ENCODE results near the gene TTC39B.

Gene TTC39B

DNA sequence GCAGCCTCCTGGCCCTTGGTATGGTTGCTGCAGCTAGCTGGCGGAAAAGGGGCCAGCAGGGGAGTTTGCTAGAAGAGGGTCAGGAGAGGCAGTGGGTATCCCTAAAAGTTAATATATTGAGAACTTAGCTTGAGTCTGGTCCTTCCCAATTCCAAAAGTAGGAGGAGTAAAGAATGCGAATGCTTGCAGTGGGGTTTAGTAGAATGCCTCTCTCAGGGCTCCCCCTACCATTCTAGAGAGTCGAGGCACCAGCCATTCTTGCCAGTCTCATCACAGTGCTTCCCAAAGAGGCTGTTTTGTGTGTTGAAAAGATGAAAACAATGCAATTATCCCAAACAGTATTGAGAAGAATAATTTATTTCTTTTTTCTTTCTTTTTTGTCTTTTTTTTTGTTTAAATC lies 26.4 kb downstream of the TTC39B start:
- H3K4me3 ChIP-seq = no peak overlapping the region
- no peak overlapping the region for H3K9ac ChIP-seq (ENCODE audit: insufficient read length)
- no peak overlapping the region for H3K27ac ChIP-seq
- DNase-seq (ENCODE audit: low read depth, low spot score) = no peak
- H3K9me3 ChIP-seq (ENCODE audit: low read depth, low read length) = no peaks in the 10 kb centered on the region
- H3K36me3 ChIP-seq (ENCODE audit: insufficient read depth, low read length) = no peaks in the 10 kb centered on the region
- TF ChIP-seq POLR2AphosphoS5 (IDR thresholded peaks at IDR 0.05; ENCODE audit: borderline replicate concordance, low read depth, low read length) (no peak), FOXP2 (optimal IDR thresholded peaks at IDR 0.05; ENCODE audit: control extremely low read depth, extremely low read length, insufficient read depth) (no peak), EZH2 (IDR thresholded peaks at IDR 0.05) (no peak)

DNA sequence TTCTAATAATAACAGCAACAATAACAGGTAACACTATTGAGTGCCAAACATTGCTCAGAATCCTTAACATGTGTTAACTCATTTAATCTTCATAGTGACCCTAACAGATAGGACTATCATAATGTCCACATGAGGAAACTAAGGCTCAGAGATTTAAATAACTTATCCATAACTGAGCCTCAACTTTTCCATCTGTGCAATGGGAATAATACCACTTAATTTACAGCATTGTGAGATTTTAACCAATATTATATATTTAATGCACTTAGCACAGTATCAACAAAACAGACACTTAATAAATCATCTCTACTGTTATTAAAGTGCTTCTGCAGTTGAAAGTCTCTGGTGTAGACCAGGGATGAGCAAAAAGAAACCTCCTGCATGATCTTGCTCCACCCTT lies 28.2 kb downstream of the TTC39B start:
- no peak overlapping the region for H3K9ac ChIP-seq (ENCODE audit: insufficient read length)
- H3K9me3 ChIP-seq (ENCODE audit: low read depth, low read length) = no peaks in the 10 kb centered on the region
- no peak for DNase-seq (ENCODE audit: low read depth, low spot score)
- H3K27ac ChIP-seq = no peak overlapping the region
- no peak overlapping the region for H3K4me3 ChIP-seq
- TF ChIP-seq EZH2 (IDR thresholded peaks at IDR 0.05) (no peak), POLR2AphosphoS5 (IDR thresholded peaks at IDR 0.05; ENCODE audit: borderline replicate concordance, low read depth, low read length) (no peak), FOXP2 (optimal IDR thresholded peaks at IDR 0.05; ENCODE audit: control extremely low read depth, extremely low read length, insufficient read depth) (no peak)
- H3K36me3 ChIP-seq (ENCODE audit: insufficient read depth, low read length) = no peaks in the 10 kb centered on the region

DNA sequence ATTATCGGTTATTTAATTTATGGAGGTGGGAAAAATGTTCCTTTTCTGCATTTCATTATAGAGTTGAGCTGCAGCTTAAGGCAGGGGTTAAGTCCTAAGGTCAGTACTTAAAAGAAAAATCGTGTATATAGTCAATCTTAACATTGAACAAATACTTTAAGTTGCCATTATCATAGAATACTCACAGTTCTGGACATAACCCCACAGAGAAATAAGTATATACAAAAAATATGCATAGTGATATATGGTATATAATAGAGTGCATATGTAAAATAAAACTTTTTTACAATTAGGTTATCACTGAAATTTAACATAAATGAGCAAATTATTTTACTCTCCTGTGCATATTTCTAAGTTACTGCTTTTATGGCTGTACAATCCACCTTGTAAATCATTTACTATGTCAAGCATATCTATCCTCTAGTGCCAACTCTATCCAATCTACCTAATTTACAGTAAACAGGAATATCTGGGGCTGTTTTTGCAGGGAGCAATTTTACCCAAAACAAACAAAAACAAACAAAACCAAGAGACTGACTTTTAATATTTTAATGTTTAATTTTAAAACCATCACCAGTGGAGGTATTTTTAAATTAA lies 28.8 kb downstream of the TTC39B start:
- H3K4me3 ChIP-seq = no peak overlapping the region
- H3K9ac ChIP-seq (ENCODE audit: insufficient read length) = no peak overlapping the region
- TF ChIP-seq EZH2 (IDR thresholded peaks at IDR 0.05) (no peak), POLR2AphosphoS5 (IDR thresholded peaks at IDR 0.05; ENCODE audit: borderline replicate concordance, low read depth, low read length) (no peak), FOXP2 (optimal IDR thresholded peaks at IDR 0.05; ENCODE audit: control extremely low read depth, extremely low read length, insufficient read depth) (no peak)
- no peaks in the 10 kb centered on the region for H3K9me3 ChIP-seq (ENCODE audit: low read depth, low read length)
- H3K36me3 ChIP-seq (ENCODE audit: insufficient read depth, low read length) = no peaks in the 10 kb centered on the region
- H3K27ac ChIP-seq = no peak overlapping the region
- no peak for DNase-seq (ENCODE audit: low read depth, low spot score)

DNA sequence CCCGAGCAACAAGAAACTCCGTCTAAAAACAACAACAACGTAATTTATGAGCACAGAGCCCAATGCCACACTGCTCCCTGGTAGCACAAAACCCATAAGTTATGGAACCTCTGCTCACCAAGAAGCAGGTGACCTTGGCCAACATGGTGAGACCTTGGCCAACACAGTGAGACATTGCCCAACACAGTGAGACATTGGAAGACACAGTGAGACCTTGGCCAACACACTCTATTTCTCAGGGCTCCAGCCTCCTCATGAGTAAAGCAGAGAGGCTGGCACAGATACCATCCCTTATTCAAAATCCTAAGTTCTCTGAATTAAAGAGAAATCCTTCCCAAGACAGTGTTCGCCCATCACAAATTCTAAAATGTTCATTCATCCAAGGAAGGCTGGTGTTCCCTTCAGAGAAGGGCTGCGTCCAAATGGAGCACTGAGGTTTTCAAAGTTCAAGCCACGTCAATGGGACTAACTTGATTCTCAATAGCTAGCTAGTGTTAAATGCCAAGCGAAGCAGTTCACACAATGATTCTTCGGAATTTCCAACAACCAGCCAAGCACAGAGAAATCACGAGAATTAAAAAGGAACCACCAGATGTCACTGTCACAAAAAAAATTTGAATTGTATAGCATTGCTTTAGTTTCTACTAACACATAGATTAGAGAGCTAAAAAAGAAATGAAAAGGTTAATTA lies 29.5 kb downstream of the TTC39B start:
- TF ChIP-seq POLR2AphosphoS5 (IDR thresholded peaks at IDR 0.05; ENCODE audit: borderline replicate concordance, low read depth, low read length) (no peak), EZH2 (IDR thresholded peaks at IDR 0.05) (no peak), FOXP2 (optimal IDR thresholded peaks at IDR 0.05; ENCODE audit: control extremely low read depth, extremely low read length, insufficient read depth) (no peak)
- Histone ChIP-seq H3K9me3 (ENCODE audit: low read depth, low read length) (no peaks in the 10 kb centered on the region), H3K27ac (no peak overlapping the region), H3K4me3 (no peak overlapping the region), H3K9ac (ENCODE audit: insufficient read length) (no peak overlapping the region), H3K36me3 (ENCODE audit: insufficient read depth, low read length) (no peaks in the 10 kb centered on the region)
- peak; percentile 16 for DNase-seq (ENCODE audit: low read depth, low spot score)

DNA sequence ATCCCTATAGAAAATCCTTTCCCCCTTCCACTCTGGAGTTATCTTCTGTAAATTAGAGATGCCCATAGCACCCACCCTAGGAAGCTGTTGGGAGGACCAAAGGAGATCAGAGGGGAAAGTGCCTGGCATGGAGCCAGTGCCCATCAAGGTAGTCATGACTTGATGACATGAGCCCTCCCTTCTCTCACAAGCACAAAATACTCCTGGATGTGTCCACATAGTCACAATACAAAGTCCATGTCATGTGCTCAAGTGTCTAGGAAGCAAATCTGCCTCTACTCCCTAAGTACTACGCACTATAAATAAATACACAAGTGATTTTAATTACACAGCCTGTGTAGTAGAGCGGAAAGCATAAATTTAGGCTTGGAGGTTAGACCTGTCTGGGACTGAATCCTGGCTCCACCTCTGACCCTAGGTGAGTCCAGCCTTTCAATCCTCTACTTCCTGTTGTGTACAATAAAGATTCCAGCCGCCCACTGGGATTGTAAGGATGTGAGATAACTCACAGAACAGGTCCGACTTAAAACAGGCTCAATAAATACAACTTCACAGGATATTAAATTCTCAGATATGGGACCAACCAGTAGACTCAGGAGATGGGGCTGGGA lies 30.6 kb downstream of the TTC39B start:
- no peaks in the 10 kb centered on the region for H3K9me3 ChIP-seq (ENCODE audit: low read depth, low read length)
- no peak for TF ChIP-seq FOXP2 (optimal IDR thresholded peaks at IDR 0.05; ENCODE audit: control extremely low read depth, extremely low read length, insufficient read depth)
- no peak for TF ChIP-seq EZH2 (IDR thresholded peaks at IDR 0.05)
- TF ChIP-seq POLR2AphosphoS5 (IDR thresholded peaks at IDR 0.05; ENCODE audit: borderline replicate concordance, low read depth, low read length) = no peak
- H3K4me3 ChIP-seq = no peak overlapping the region
- no peak for DNase-seq (ENCODE audit: low read depth, low spot score)
- H3K9ac ChIP-seq (ENCODE audit: insufficient read length) = no peak overlapping the region
- no peaks in the 10 kb centered on the region for H3K36me3 ChIP-seq (ENCODE audit: insufficient read depth, low read length)
- H3K27ac ChIP-seq = no peak overlapping the region

DNA sequence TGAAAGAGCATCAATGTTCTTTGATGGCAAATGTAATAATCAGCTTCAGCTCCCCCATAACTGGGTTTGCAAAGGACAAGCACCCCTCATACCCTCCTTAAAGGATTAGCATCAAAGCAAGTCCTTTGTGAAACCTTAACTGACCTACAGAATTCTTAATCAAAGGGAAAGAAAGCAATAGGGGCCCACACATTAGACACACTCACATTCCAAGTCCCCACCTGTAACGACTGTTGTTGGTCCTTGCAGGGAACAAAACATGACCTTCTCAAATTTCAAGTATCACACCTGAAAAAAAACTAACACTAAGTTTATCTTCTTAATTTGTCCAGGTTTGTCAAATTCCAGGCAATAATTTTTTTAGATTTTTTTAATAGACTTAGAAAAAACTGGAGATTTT lies 32.6 kb downstream of the TTC39B start:
- Histone ChIP-seq H3K9ac (ENCODE audit: insufficient read length) (no peak overlapping the region), H3K4me3 (no peak overlapping the region), H3K36me3 (ENCODE audit: insufficient read depth, low read length) (no peaks in the 10 kb centered on the region), H3K27ac (no peak overlapping the region), H3K9me3 (ENCODE audit: low read depth, low read length) (no peaks in the 10 kb centered on the region)
- no peak for DNase-seq (ENCODE audit: low read depth, low spot score)
- TF ChIP-seq FOXP2 (optimal IDR thresholded peaks at IDR 0.05; ENCODE audit: control extremely low read depth, extremely low read length, insufficient read depth) = no peak
- TF ChIP-seq EZH2 (IDR thresholded peaks at IDR 0.05) = no peak
- no peak for TF ChIP-seq POLR2AphosphoS5 (IDR thresholded peaks at IDR 0.05; ENCODE audit: borderline replicate concordance, low read depth, low read length)

DNA sequence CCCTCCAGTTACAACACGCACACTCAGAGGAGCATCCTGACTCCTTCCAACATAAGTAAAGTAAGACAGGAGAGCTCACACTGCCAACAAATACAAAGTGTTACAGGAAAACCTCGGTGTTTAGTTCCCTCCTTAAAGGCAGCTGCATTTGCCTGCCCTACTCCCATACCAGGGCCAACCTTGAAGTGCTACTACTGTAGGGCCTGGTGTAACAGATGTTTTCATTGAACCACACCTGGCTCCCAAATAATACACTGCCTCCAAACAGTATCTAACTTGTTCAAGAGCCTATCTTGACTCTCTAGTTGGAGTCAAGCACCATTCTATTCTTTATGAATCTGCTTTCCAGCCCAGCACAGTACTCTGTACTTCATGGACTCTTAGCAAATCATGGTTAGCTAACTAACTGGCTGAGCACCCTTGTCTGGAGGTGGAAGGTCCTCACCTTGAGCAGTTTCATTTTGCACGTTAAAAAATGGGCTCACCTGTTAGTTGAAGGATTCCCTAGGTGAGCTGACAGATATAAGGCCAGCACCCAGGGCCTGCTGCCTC lies 34.6 kb downstream of the TTC39B start:
- no peak for DNase-seq (ENCODE audit: low read depth, low spot score)

DNA sequence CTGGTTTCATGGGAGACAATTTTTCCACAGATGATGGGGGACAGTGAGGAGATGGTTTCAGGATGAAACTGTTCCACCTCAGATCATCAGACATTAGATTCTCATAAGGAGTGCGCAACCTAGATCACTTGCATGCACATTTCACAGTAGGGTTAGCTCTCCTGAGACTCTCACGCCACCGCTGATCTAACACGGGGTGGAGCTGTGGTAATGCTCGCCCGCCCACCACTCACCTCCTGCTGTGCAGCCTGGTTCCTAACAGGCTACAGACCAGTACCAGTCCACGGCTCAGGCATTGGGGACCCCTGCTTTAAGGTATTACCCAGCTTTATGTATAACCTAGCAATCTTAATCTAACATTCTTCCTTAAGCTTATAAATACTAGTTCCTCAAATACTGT lies 35.6 kb downstream of the TTC39B start:
- H3K9me3 ChIP-seq (ENCODE audit: low read depth, low read length) = no peaks in the 10 kb centered on the region
- no peak overlapping the region for H3K9ac ChIP-seq (ENCODE audit: insufficient read length)
- no peak for TF ChIP-seq EZH2 (IDR thresholded peaks at IDR 0.05)
- no peak for TF ChIP-seq FOXP2 (optimal IDR thresholded peaks at IDR 0.05; ENCODE audit: control extremely low read depth, extremely low read length, insufficient read depth)
- no peak for TF ChIP-seq POLR2AphosphoS5 (IDR thresholded peaks at IDR 0.05; ENCODE audit: borderline replicate concordance, low read depth, low read length)
- no peak overlapping the region for H3K4me3 ChIP-seq
- no peaks in the 10 kb centered on the region for H3K36me3 ChIP-seq (ENCODE audit: insufficient read depth, low read length)
- no peak for DNase-seq (ENCODE audit: low read depth, low spot score)
- no peak overlapping the region for H3K27ac ChIP-seq

More for the DNA sequence above, 34.6 kb downstream of the TTC39B start:
- no peak overlapping the region for H3K9ac ChIP-seq (ENCODE audit: insufficient read length)
- no peak overlapping the region for H3K4me3 ChIP-seq
- no peaks in the 10 kb centered on the region for H3K36me3 ChIP-seq (ENCODE audit: insufficient read depth, low read length)
- H3K9me3 ChIP-seq (ENCODE audit: low read depth, low read length) = no peaks in the 10 kb centered on the region
- H3K27ac ChIP-seq = no peak overlapping the region
- TF ChIP-seq EZH2 (IDR thresholded peaks at IDR 0.05) (no peak), POLR2AphosphoS5 (IDR thresholded peaks at IDR 0.05; ENCODE audit: borderline replicate concordance, low read depth, low read length) (no peak), FOXP2 (optimal IDR thresholded peaks at IDR 0.05; ENCODE audit: control extremely low read depth, extremely low read length, insufficient read depth) (no peak)
